GM18519 (cell line): ENCODE data around the gene PNPLA7.
"Not testable (repeated sequence)": the region's sequence is repeated elsewhere in the genome, so short reads cannot be mapped to it uniquely, and the experiment has no call there.

Source experiments
- ATAC-seq: cut with Tn5 transposase; IDR thresholded peaks from one replicate; pipeline ENCODE4 v1.9.1; 2021; ENCODE audit warnings: mild to moderate bottlenecking, moderate library complexity; ENCODE audit not compliant: unreplicated experiment, low FRiP score

Gene PNPLA7

DNA sequence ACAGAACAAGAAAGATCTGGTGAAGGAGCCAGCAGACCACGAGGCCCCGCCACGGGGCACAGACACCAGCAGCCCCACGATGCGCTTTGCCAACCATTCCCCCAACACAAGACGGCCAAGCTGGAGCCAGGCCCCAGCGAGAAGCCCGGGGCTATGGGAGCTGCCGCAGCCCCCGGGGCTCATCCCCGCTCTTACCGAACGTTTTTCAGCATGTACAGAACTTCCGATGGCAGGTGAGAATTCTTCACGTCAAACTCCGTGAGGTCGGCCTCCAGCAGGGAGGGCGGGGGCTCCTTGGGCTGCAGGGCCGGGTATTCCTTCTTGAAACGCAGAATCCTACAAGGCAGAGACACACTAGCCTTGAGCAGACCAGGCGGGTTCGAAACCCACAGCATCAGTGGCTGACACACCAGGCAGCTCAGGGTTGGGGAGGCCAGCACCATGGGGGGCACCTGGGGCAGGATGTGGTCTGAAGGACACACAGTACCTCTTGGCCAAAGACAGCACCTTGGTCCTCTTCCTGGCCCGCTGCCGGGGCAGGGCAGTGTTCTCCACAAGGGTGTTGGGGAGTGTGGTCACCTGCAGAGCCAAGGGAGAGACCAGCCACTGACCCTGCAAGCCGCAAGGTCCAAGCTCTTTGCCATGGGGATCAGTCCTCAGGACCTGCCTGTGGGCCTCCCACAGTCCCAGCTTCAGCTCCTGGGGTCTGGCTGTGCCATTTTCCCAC lies 6.8 kb downstream of the PNPLA7 start:
- no peak for ATAC-seq

DNA sequence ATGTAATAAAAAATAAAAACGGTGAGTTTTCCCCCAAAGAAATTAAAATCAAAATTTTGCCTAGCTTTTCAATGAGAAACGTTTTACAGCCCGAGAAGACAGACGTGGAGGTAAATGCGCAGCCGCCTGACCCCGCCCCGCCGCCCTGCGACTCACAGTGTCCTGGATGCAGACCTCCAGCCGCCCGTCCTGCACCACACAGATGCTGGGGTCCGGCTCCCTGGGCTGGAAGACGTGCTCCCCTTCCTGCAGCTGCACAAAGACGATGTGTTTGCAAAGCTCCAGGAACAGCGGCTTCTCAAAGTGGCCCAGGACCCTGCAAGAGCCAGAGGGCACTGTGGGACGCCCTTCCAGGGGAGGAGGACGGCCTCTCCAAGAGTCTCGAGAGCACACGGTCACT lies 7.7 kb downstream of the PNPLA7 start:
- no peak for ATAC-seq

DNA sequence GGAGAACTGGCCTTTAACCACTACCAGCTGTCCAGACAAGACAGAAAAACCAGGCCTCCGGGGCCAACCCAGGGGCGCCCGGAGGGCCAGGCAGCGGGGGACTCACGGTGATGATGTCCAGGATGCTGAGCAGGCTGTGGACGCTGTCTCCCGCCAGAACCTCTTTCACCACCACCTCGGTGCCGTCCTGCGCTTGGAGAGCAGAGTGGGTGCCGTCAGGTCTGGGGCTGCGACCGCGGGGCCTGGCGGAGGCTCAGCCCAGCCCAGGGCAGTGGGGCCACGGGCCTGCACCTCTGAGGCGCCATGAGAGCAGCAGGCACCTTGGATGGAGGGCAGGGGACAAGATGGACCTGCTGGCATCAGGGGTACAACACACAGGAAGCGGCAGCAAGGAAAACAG lies 9.7 kb downstream of the PNPLA7 start:
- no peak for ATAC-seq

DNA sequence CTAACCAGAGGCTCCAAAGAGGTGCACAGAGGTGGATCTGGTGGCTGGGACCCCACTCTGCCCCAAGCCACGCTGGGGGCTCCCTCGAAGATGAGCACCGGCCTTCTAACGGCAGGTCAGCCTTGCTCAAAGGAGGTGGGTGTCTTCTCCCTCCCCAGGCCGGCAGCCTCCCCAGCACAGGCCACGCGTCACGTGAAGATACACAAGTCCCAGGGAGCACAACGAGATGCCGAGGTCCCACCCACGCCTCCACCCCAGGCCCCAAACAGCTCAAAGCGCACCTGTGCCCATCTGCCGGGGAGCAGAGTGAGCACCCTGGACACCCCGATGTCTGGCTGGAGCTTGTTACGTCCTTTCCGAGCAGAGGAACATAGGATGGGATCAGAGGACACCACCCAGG lies 12.1 kb downstream of the PNPLA7 start:
- ATAC-seq: no peak

DNA sequence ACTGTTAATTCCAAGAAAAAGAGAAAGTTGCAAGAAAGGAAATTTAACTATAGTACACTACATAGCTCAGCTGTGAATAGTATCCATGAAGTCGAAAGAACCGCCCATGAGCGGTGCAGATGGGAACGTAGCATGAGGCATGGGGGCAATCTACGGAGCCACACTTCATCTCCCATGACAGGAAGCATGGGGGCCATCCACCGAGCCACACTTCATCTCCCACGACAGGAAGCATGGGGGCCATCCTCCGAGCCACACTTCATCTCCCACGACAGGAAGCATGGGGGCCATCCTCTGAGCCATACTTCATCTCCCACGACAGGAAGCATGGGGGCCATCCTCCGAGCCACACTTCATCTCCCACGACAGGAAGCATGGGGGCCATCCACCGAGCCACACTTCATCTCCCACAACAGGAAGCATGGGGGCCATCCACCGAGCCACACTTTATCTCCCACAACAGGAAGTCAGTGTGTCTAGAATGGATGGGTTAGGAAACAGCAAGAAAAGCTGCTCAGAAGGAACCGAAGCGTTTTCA lies 13.5 kb downstream of the PNPLA7 start:
- not testable (repeated sequence) for ATAC-seq

DNA sequence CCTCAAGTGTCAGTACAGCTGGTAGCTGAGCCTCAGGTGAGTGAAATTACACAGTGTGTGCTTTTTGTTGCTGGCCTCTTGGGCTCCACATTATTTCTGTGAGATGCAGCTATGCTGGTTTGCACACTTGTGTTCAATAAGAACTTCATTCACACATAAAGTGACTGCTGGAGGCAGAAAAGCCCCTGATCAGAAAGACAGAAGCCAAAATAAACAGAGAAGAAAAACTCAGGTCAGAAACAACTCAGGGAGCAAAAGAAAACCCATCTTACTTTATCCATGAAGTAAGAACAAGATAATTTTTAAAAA lies 15.1 kb downstream of the PNPLA7 start:
- ATAC-seq: no peak

DNA sequence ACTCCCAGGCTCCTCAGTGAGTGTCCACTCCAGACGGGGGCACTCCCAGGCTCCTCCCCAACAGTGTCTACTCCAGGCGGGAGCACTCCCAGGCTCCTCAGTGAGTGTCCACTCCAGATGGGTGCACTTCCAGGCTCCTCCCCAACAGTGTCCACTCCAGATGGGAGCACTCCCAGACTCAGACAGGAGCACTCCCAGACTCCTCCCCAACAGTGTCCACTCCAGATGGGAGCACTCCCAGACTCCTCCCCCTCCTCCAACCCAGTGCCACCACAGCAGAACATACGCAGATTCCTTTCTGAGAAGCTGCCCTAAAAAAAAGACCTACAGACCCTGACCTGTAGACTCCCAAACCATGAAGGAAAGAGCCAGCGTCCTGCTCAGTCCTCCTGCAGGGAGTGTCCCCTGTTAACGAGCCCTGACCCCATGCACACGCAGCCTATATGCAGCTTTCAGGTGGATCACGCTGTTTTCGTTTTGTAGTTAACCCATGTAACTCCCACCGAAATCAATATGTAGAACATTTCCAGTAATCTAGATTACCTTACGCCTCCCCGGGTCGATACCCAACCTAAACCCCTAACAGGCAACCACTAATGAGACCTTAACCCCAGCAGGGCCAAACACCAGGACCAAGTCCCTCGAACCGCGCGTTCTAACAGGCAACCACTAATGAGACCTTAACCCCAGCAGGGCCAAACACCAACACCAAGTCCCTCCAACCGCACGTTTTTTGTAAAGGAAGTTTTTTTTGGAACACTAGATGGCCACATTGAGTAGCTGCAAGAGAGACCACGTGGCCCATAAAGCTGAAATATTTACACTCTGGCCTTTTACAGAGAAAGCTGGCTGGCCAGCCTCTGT lies 15.7 kb downstream of the PNPLA7 start:
- no peak for ATAC-seq

DNA sequence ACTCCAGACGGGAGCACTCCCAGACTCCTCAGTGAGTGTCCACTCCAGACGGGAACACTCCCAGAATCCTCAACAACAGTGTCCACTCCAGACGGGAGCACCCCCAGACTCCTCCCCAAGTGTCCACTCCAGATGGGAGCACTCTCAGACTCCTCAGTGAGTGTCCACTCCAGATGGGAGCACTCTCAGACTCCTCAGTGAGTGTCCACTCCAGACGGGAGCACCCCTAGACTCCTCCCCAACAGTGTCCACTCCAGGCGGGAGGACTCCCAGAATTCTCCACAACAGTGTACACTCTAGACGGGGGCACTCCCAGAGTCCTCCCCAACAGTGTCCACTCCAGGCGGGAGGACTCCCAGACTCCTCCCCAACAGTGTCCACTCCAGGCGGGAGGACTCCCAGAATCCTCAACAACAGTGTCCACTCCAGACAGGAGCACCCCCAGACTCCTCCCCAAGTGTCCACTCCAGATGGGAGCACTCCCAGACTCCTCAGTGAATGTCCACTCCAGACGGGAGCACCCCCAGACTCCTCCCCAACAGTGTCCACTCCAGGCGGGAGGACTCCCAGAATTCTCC lies 17.2 kb downstream of the PNPLA7 start:
- not testable (repeated sequence) for ATAC-seq

DNA sequence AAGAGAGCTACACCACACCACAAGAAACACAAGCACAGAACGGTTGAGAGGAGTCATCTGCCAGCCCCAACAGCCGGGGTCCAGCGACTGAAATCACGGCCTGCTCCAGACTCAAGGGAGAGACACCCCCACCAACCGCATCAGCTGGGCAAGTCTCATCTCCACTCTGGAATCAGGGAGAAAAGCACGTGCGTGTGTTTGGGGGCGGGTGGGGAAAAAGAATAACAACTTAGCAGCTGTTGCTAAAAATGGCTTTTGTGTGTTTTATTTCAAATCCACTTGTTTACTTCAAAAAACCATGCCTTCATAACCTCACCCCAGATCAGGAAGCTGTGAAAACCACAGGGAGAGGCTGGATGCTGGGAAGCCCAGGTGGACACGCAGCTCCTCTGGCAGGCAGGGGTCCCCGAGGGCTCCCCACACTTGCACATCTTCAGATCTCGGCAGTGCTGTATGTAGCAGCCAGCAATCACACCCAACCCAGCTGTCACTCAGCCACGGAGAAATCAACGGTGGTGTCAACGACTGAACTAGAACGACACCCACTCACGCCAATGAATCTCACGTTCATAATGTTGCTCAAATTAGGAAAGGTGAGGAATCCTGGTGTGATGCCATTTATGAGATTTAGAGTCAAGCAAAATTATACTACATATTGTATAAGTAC lies 19.0 kb downstream of the PNPLA7 start:
- ATAC-seq: no peak

DNA sequence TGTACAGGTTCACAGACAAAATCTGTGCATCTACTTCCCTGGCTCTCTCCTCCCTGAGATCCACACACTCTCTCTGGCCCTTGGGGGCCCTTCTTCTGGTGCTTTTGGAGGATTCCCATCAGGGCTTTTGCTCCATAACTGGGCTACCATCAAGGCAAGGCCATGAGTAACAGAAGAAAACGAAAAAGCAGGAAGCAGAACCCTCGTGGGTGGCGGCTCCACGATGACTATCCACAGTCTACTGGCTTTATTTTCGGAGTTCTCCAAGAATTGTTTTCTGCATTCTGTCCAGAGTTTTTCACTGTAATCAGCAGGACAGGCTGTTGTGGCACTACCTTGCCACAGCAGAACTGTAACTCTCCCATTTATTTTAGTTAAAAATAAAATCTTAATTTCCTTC lies 19.9 kb downstream of the PNPLA7 start:
- no peak for ATAC-seq

DNA sequence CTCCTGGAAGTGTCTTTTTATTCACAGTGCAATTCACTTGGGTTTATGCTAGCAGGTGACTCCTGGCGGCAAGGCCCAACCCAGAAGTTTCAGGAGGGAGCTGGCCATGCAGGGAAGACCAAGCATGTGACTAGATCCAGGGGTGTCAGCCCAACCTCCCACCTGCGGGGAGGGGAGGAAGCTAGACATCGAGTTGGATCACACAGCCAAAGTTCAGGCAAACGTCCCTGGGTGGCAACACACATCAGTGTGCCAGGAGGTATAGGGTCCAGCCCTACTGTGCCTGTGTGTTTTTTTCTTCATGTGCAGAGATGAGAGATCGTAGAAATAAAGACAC lies 25.3 kb downstream of the PNPLA7 start:
- ATAC-seq: no peak

DNA sequence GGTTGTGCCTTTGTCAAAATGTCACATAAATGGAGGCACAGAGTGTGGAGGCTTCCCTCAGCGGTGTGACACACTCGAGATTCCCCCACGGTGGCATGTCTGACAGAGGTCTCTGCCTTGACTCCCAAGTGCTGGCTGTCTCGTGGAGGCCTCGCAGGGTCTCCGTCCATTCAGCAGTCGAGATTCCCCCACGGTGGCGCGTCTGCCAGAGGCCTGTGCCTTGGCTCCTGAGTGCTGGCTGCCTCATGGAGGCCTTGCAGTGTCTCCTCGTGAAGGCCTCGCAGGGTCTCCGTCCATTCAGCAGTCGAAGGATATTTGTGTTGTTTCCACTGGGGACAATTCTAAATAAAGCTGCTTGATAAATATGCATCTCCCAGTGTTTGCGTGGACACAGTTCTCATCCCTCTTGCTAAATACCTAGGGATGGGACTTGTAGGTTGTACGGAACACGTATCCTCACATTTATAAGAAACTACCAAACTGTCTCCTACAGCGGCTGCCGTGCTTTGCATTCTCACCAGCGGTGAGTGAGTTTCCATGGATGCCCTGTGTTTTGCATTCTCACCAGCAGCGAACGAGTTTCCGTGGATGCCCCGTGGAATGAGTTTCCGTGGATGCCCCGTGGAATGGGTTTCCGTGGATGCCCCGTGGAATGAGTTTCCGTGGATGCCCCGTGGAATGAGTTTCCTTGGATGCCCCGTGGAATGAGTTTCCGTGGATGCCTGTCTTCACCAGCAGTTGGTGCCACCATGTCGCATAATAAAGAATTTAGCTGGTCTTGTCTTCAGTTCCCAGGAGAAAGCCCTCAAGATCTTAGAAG lies 25.8 kb downstream of the PNPLA7 start:
- ATAC-seq: no peak

DNA sequence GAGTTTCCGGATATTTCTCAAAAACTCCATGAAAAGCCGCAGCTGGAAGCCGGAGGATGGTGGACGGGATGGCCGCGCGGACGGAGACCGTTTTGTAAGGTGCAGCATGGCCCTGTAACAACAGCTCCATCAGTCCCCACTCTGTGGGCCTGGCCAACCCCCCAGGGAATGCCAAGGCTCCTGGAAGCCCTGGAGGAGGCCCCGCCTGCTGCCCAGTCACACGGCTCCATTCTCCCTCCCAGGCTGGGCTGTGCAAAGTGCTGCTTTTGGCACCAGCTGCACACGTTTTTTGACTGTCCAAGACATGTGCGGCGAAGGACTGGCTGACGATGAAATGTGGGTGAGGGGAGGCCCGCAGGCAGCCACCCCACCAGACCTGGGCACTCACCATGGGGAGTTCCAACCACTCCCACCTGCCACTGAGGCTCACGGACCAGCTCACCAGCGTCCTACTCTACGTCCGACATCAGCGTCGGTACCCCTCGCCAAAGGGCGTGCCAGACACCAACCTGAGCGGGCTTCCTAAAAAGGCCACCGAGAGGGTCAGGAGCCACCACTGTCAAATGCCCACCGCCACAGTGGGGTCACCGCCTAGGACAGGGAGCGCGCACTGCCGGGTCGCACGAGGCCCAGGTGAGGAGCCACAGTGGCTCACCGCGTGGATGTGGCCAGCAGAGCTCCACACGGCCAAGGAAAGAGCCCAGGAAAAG lies 27.3 kb downstream of the PNPLA7 start:
- no peak for ATAC-seq

DNA sequence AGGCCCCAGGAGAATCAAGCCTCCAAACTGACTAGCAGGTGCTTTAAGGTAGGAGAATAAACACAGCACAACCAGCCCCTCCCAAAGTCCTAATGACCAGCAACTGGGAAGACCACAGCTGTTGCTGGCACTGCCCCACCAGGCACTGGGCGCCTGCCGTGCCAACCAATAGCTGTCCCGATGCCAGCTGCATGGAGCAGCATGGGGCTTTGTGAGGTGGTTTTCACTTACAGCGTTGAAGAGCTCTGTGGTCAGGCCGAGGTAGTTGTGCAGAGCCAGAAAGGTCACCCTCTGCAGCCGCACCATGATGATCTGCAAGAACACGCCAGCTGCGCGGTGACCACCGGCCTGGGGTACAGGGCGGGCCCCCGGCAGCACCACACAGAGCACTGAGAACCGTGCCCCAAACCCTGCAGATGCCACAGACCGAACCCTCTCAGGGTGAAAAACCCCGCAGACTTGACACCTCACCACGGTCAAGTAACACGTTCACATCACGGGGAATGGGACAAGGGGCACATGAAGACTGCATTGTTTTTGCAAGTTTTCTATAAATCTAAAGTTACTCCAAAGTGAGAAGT lies 28.7 kb downstream of the PNPLA7 start:
- ATAC-seq: no peak

DNA sequence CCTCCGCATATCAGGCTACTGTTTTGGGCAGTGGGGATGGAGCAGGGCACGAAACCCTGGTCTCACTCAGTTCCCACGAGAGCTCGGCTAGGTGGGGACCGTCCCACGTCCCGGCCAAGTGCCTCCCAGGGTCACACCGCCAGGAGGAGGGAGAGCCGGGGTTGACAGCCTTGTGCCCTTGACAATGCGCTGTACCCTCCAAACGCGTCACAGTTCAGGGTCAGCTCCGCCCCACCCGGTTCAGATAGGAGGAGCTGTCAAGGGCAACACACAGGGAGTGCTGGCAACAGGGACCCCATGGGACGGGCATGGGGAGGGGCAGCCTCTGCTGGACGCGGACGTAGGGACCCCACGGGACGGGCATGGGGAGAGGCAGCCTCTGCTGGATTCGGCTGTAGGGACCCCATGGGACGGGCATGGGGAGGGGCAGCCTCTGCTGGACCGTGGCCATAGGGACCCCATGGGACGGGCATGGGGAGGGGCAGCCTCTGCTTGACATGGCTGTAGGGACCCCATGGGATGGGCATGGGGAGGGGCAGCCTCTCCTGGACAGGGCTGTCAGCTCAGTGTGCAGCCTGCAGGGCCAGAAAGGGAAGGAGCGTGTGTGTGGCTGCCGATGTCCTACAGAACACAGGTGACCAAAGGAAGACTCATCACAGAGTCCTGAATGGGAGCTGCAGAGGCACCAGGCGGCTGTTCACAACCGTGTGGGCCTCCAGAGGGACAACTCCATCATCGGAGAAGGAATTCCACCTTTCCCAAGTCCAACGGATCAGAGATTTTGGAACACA lies 29.4 kb downstream of the PNPLA7 start:
- ATAC-seq: no peak

DNA sequence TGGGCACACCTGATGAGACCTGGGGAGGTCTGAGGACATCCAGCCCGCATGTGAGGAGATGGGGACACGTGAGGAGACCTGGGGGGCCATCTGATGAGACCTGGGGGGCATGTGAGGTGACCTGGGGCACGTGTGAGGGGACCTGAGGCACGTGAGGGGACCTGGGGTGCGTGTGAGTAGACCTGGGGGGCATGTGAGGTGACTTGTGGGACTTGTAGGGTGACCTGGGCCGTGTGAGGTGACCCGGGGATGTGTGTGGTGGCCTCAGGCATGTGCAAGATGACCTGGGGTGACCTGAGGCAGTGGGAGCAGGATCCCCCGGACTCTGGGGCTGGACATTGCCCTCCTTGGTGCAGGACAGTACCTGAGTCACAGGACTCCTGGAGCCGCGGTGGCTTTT lies 30.6 kb downstream of the PNPLA7 start:
- ATAC-seq: no peak

DNA sequence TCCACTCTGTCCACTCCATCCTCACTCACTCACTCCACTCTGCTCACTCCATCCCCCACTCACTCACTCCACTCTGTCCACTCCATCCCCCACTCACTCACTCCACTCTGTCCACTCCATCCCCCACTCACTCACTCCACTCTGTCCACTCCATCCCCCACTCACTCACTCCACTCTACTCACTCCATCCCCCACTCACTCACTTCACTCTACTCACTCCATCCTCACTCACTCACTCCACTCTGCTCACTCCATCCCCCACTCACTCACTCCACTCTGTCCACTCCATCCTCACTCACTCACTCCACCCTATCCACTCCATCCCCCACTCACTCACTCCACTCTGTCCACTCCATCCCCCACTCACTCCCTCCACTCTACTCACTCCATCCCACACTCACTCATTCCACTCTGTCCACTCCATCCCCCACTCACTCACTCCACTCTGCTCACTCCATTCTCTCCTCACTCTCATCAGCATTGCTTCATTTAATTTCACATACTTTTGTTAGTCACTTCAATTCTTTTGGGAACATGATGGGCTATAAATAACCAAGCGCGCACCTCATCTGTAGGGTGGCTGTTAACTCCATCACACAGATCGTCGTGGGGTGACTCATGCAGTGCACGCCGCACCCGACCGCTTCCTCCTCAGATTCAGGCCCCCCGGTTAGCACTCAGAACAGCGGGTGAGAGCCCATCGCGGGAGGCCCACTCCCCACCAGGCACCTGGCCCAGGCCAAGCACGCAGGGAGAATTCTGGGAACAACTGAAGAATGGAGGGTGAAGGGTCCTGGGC lies 31.3 kb downstream of the PNPLA7 start:
- not testable (repeated sequence) for ATAC-seq
